PC-3 (cell line): Measurements from ENCODE around the gene ACSM5.

Experiments
- CTCF ChIP-seq: fragments of 300-600 bp; sonication (generic); conservative IDR thresholded peaks from 2 replicates; pipeline ENCODE4 v1.5.1; 2017; ENCODE audit warnings: antibody characterized with exemption, low read depth, mild to moderate bottlenecking, low read length
- EZH2 ChIP-seq: fragments of 300-600 bp; sonication (generic); IDR thresholded peaks from one replicate; pipeline ENCODE4 v1.6.1; 2017; ENCODE audit warnings: antibody characterized with exemption, mild to moderate bottlenecking, low read length; ENCODE audit not compliant: unreplicated experiment

GRCh38 chr16:20363191-20363590 lies 46.1 kb upstream of the ACSM5 start:
- TF ChIP-seq CTCF (no peak), EZH2 (no peak)
